Brain microvascular endothelial cell (primary cell): Measurements from ENCODE around the gene GPR156.

ENCODE experiments used
- DNase-seq: peaks from one replicate; pipeline ENCODE4 v3.0.0-alpha.2; 2020
- H3K27ac ChIP-seq: fragments of 250-450 bp; sonication (Bioruptor Pico); 2 replicates; pipeline ENCODE4 v1.5.1; 2020; ENCODE audit warnings: mild to moderate bottlenecking, moderate library complexity
- H3K27me3 ChIP-seq: fragments of 250-450 bp; sonication (Bioruptor Pico); replicated peaks from 2 replicates; pipeline ENCODE4 v1.5.1; 2020; ENCODE audit warnings: mild to moderate bottlenecking
- H3K36me3 ChIP-seq: fragments of 250-450 bp; sonication (Bioruptor Pico); replicated peaks from 2 replicates; pipeline ENCODE4 v1.5.1; 2020; ENCODE audit warnings: mild to moderate bottlenecking
- H3K4me3 ChIP-seq: 2 replicates; pipeline ENCODE4 v1.5.1; 2011; ENCODE audit warnings: low read depth, mild to moderate bottlenecking, control low read depth, low read length, moderate library complexity
- in situ Hi-C: cut with HindIII; loops from 2 replicates; pipeline ENCODE4 v1.10.0; 2017; ENCODE audit warnings: low sequenced_read_pairs, low pct_ligation_motif_present
- TF ChIP-seq, protein P1 (sequence below): IDR thresholded peaks from 2 replicates; pipeline ENCODE4 v1.5.1; 2011; ENCODE audit warnings: low read depth, mild to moderate bottlenecking, moderate library complexity, low read length, control low read depth, inconsistent platforms; ENCODE audit errors: missing control alignments

Gene GPR156

DNA sequence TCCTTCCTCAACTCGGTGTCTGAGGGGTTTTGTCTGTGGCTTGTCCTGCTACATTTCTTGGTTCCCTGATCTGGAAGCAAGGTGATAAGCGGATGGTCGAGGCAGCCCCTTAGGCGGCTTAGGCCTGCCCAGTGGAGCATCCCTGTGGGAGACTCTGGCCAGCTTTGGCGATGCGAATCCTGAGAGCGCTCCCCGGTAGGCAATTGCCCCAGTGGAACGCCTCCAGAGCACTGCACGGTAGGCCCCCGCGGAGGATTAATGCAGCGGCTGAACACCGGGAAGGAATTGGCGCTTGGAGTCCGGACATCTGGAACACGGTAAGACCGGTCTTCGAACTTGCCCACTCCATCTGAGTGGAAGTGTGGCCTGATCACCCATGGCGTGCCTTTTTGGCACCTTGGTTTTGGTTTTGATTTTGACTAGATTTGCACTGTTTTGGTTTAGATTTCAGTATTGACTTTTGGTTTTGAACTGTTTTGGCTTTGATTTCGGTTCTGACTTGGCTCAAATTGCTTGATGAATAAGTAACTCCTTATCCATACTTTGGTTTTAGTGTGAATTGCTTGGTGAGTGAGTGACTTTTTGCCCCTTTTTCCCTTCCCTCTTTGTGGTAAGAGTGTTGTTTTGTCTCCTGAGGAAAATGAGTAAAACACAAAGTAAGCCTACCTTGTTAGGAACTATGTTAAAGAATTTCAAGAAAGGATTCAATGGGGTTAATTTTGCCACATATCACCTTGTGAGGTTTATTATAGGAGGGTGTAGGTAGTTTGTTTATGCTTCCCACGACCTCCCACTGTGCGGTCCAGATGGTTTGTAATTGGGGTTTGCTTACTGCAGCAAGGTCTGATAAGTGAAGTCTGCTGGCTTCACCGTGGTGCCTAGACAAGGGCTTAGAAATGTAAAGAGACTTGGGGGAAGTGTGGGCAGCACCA, 27.1 kb upstream of the GPR156 start:
- in situ Hi-C loops, result no loop called here
- no peak for DNase-seq

DNA sequence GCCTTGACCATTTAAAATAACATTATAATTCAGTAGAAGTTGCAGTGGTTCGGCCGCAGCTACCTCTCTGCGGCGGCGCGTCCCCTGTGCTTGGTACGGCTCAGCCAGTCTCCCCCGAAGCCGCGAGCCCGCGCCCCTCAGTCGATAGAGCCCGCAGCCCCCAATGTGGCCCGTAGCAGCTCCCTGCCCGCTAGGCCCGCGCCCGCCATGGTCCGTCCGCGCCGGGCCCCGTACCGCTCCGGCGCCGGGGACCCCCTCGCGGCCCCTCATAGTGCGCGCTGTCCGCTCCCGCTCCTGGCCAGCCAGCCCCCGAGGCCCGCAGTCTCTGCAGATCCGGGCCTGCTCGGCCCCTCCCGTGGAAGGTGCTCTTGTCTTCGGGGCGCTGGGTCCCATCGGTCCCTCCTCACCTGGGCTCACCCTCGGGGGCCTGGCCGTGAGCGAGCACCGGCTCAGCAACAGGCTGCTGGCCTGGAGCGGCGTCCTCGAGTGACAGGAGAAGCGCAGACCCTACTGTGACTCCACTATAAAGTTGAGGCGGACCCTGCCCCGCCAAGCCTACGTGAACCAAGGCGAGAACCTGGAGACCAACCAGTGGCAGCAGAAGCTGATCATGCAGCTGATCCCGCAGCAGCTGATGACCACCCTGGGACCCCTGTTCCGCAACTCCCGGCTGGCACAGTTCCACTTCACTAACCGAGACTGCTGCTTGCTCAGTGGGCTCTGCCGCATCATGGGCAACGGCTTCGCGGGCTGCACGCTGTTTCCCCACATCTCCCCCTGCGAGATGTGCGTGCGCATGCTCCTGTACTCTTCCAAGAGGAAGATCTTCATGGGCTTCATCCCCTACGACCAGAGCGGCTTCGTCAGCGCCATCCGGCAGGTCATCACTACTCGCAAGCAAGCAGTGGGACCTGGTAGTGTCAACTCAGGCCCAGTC, 21.8 kb upstream of the GPR156 start:
- in situ Hi-C loops, result no loop called here
- Histone ChIP-seq H3K4me3 (no peak overlapping the region), H3K27me3 (no peaks in the 10 kb centered on the region), H3K36me3 (no peaks in the 10 kb centered on the region), H3K27ac (peak overlapping the region; percentile 52)
- DNase-seq, result no peak
- TF ChIP-seq, protein P1, sequence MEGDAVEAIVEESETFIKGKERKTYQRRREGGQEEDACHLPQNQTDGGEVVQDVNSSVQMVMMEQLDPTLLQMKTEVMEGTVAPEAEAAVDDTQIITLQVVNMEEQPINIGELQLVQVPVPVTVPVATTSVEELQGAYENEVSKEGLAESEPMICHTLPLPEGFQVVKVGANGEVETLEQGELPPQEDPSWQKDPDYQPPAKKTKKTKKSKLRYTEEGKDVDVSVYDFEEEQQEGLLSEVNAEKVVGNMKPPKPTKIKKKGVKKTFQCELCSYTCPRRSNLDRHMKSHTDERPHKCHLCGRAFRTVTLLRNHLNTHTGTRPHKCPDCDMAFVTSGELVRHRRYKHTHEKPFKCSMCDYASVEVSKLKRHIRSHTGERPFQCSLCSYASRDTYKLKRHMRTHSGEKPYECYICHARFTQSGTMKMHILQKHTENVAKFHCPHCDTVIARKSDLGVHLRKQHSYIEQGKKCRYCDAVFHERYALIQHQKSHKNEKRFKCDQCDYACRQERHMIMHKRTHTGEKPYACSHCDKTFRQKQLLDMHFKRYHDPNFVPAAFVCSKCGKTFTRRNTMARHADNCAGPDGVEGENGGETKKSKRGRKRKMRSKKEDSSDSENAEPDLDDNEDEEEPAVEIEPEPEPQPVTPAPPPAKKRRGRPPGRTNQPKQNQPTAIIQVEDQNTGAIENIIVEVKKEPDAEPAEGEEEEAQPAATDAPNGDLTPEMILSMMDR, result no peak

More for the DNA sequence above, 27.1 kb upstream of the GPR156 start:
- H3K27ac ChIP-seq, result no peak overlapping the region
- TF ChIP-seq, protein P1, result no peak
- no peak overlapping the region for H3K4me3 ChIP-seq
- H3K36me3 ChIP-seq, result no peaks in the 10 kb centered on the region
- no peaks in the 10 kb centered on the region for H3K27me3 ChIP-seq

DNA sequence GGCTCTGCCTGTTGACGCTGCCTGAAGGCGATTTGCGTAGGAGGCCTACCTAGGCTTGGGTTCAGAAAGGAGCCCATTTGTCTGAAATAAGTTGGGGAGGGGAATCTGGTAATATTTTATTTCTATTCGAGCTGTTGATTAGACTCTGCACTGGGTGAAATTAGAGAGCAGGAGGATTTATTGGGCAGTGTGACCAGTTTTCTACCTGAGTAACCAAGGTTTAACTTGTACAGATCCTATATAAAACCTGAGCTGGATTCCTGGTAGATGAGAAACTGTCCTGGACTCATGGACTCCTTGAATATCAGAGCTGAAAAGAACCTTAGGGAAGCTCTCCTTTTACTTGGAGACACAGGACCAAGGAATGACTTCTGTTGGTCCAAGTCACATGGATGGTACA, 19.6 kb upstream of the GPR156 start:
- no peaks in the 10 kb centered on the region for H3K27me3 ChIP-seq
- no peak overlapping the region for H3K27ac ChIP-seq
- in situ Hi-C loops, result no loop called here
- H3K4me3 ChIP-seq, result no peak overlapping the region
- no peaks in the 10 kb centered on the region for H3K36me3 ChIP-seq
- TF ChIP-seq, protein P1, result no peak
- DNase-seq, result no peak

DNA sequence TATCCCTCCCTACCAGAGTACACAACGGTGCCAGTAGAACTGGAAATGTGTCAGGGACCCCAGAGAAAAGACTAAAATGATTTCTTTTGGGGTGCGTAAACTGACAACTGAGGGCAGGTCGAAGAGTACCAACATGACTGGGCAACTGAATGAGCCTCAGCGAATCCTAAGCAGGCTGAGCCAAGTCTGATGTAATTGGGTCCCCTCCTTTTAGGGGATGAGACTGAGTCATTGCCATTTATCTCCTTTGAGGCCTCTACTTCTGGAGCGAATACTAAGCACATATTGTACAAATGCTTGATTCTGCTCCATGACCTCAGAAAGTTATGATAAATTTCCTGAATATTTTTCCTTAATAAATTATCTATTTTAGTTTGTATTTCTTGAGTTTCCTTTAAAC, 17.3 kb upstream of the GPR156 start:
- in situ Hi-C loops, result no loop called here
- TF ChIP-seq, protein P1, result no peak
- no peaks in the 10 kb centered on the region for H3K27me3 ChIP-seq
- DNase-seq, result peak; percentile 44
- H3K36me3 ChIP-seq, result no peaks in the 10 kb centered on the region
- no peak overlapping the region for H3K4me3 ChIP-seq
- no peak overlapping the region for H3K27ac ChIP-seq

DNA sequence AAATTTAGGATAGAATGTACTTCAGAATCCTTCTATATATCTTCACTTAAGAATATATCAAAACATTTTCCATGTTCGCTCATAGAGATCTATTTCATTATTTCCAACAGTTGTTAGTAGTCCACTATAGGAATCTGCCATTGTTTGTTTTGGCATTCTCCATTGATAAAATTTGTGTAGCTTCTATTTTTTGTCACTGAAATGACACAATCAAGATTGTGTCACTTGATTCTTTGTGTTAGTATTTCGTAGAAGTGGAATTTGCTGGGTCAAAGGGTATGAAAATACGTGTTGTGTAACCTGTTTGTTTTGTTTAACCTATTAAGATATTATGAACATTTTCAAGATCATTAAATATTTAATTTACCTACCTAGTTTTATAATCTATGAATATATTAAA, 15.9 kb upstream of the GPR156 start:
- TF ChIP-seq, protein P1, result no peak
- Histone ChIP-seq H3K4me3 (no peak overlapping the region), H3K36me3 (no peaks in the 10 kb centered on the region), H3K27ac (no peak overlapping the region), H3K27me3 (no peaks in the 10 kb centered on the region)
- no peak for DNase-seq
- in situ Hi-C loops, result no loop called here
